Activated CD8-positive, alpha-beta memory T cell treated with anti-CD3 and anti-CD28 coated beads, Interleukin-2, amount 50 U/mL, for 1 hour (primary cell): ENCODE data around the gene KRT1.
"Not testable (repeated sequence)": the region's sequence is repeated elsewhere in the genome, so short reads cannot be mapped to it uniquely, and the experiment has no call there.

Experiments
- DNase-seq: peaks from one replicate; pipeline ENCODE4 v3.0.0-alpha.2; 2020; ENCODE audit errors: extremely low read depth

KRT1 gene

DNA sequence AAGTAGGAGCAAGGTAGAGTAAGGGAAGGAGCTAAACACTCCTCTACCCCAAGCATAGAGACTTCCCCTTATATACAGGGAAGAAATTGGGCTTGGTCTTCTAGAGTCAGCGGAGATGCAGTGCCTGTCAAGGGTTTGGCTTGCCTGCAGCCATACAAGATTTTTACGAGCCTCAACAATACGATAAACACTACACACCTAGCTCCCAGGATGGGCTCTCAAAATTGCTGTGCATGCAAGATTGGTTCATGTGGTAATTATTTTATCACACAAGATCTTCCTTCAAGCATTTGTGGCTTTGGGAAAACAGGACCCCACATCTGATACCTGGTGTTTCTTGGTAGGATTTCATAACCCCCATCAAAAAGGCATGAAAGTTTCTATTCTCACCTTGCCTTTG, at the start of gene KRT1:
TSS of gene KRT1 (minus strand) at position 45 of the 400 bp plus-strand sequence. CDS start 59 bp downstream, outside the sequence.
- no peak for DNase-seq

DNA sequence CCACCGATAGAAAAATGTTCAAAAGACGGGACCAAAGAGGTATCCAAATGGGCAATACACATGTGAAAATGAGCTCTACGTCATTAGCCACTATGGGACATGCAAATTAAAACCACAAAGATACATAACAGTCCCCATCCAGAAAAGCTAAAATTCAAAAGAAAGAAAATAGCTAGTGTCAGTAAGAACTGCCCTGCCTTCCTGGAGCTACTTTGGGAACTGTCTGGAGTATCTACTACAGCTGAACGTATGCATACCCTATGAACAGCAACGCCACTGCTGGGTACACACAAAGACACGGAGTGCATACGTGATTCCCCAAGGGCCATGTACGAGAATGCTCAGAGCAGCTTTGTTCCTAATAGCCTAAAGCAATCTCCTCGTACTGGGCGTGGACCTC, 48.9 kb upstream of the KRT1 start:
- no peak for DNase-seq

DNA sequence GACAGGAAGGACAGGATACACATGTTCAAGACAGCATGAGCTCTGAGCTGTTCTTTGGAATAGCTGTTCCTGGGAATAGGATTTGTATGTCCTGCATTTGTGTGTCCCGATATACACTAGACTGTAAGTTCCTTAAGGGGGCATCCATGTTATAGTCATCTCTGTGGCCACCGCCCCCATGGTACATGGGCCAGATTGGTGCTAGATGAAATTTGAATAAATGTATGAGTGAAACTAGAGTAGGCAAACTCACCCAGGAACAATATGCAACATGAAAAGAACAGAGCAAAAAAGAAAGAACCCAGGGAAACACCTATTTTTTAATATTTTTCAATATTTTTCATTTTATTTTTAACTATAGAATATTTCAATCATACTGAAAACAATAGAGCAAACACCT, 48.2 kb upstream of the KRT1 start:
- no peak for DNase-seq

DNA sequence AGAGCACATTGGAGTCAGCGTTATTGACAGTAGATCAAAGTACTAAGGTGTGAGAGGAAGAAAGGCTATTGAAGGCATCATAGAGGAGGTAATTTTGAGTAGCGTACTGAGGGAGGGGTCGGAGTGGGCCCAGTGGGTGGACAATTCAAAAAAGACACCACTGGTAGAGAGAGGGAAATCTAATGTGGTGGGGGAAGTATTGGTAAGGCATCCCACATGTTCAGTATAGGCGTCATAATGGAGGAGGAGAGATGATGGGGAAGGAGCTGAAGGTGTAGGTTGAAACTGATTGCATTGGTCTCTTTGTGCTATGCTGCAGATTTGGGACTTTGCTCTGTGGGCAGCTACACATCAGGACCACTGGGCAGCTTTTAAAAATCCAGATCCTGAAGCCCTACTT, 46.8 kb upstream of the KRT1 start:
- no peak for DNase-seq

DNA sequence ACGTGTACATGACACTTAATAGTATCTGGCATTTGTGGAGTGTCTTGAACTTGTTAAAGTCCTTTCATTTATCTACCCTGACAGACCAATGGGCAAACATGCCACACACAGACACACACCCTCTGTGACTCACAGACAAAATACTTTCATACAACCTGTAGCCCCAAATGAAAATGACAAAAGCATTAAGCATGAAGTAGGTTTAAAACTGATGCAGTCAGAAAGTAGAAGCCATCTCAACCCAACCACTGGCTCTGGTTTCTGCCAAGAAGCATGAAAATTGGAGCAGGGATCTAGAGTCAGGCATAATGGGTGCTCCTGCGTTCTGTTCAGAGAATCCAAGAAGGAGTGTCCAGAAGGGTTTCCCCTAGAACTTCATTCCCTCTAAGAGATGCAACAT, 46.2 kb upstream of the KRT1 start:
- DNase-seq, result no peak

DNA sequence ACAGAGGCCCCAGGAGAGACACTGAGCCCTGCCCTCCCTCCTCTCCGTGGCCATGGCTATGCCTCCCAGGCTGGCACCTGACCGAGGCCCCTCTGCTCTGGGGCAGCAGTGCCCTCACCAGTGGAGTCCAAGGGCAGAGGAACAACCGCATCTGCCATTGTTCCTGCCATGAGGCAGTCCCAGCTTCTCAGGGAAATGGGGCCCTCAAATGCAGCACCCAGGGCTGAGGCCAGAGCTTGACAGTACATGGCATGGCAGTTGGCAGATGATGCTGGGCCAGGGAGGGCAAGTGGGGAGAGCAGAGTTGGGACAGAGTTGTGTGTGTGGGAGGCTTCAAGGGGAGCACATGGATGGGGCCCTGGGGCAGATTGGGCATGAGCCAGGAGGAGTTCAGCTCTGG, 44.2 kb upstream of the KRT1 start:
- no peak for DNase-seq

DNA sequence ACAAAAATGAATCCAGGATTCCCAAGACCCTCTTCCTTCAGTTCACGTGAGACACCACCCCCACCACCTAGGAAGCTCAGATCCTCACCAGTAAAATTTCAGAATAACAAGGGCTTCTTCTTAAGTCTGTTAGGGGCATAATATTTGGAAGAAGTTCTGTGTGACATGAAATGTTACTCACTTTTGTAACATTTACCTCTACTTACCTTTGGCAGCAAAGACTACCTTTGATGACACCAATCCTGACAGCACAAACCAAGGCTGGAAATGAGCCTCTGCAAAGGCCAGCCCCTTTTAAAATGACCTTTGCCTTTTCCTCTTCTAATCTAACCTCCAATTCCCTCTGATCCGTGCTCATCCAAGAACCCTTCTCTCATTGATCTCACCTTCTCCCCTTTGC, 42.5 kb upstream of the KRT1 start:
- no peak for DNase-seq

DNA sequence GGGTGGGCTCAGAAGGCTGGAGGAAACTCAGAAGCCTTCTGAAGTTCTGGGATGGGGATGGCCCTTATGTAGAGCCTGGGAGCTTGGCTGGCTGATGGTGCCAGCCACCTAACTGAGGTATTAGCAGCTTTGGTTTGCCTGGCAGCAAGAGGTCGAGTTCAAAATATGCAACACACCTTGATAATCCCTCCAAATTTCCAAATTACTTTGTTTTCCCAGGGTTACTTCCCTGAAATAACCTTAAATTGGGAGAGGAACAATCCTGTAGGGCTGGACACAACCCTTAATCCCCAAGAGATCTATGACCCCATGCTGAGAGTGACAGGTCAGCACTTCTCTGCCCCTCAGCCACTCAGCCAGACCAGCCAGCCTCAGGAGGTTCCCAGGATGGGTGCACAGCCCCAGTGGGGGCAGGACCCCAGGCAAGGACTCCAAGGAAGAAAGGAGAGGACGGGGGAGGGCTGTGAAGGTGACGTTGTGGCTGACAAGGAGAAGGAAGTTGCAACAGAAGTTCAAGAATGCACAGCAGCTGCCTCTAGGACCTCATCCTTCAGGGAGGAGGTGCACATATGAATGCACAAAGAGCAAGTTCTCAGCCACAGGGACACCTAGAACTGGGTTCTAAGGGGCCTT, 41.7 kb upstream of the KRT1 start:
- no peak for DNase-seq

DNA sequence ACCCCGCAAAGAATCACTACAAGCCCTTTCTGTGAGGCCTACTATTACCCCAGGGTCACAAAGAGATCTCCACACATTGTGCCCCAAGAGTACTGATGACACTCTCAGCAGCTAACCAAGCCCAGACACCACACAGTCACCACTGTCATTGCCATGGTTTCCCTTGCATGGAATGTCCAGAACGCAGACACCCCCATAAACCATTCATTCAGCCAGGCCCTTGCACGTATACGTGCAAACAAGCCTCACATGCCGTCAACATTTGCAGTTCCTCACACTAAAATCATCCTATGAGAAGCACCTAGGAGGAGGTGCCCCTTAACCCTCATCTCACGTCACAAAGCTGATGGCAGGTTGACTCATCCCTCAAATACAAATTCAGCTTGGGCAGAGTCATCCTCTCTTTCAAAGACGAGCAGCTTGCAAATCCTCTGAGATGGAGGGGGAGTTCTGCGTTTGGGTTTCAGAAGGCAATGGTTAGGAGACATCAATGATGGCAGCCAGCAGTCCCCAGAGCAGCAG, 40.2 kb upstream of the KRT1 start:
- DNase-seq, result no peak

DNA sequence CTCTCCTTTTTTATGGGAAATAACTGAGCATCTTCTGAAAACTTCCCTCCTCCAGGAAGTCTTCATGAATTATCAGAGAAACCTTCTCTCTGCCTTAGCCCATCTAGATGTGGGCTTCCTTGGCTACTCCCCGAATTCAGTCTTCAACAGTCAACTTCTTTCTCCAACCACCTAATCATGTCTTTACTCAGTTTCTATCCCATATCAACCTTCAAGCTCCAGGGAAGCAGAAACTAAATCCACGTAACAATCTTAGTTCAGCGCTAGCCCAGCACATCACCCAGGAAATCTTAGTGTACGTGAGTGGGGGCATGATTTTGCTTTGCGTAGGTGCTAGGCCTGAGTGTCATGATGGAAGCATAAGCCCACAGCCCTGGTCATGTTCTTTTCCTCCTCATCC, 35.9 kb upstream of the KRT1 start:
- no peak for DNase-seq

DNA sequence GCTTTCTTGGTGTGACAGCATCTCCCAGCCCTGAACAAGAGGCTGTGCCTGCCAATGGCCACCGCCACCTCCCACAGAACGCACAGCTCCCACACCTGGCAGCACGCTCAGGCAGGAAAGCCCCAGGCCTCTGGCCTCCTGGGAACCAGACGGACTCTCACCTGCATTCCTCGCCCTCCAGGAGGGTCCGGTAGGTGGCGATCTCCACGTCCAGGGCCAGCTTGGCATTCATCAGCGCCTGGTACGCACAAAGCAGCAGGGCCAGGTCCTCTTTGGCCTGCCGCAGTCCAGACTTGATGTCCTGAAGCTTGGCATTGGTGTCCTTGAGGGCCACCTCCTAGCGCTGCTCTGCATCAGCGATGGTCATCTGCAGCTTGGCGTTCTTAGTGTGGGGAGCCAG, 35.2 kb upstream of the KRT1 start:
- no peak for DNase-seq

DNA sequence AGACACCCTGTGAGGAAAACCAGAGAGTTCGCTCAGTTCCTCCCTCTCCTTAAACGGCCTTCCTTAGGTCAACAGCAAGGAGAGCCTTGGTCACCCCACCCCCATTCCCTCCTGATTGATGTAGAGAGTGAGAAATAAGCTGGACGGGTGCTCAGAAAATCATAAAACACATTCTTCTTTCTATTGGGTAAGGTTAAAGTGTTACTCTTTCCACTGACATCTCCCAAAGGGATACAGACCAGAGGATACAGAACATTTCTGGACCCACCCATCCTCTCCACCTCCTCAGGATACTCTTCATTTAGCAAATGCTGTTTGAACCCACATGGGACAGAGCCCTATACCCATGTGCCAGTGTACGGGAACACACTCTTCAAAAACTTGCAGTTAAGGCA, 34.7 kb upstream of the KRT1 start:
- no peak for DNase-seq

DNA sequence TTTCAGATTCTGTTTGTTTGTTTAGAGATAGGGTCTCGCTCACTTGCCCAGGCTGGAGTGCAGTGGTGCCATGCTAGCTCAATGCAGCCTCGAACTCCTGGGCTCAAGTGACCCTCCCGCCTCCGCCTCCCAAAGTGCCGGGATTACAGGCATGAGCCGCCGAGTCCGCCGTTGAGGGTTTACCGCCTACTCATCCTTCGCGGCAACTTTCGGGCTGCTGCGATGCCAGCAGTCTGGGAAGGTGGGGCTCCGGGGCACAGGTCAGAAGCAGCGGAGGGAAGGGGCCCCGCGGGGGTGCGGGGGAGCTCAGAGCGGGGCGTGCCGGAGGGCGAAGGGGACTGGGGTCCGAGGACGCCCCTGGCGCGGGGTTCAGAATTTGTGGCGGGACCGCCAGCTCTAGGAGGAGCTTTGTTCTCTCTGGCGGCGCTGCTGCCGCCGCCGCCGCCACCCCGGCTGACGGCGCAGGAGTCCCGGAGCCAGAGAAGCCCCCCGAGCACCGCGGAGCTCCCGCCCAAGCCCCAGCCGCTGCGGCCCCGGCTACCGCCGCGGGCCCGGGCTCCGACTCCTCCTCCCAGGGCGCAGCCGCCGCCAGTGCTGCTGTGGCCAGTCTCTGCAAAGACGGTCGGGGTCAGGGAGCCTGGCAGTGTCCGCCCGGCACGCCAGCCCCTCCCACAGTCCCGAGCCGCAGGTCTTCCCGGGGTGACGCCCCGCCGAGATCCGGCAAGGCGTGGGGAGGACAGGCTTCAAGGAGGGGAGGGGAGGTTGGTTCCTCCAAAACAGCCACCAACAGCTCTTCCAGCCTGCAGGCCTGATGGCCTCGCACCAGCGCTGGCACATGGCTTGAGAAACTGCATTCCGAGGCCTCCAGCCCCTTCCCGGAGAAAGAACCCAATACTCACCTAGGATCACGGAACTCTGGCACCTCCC, 34.0 kb upstream of the KRT1 start:
- no peak for DNase-seq

DNA sequence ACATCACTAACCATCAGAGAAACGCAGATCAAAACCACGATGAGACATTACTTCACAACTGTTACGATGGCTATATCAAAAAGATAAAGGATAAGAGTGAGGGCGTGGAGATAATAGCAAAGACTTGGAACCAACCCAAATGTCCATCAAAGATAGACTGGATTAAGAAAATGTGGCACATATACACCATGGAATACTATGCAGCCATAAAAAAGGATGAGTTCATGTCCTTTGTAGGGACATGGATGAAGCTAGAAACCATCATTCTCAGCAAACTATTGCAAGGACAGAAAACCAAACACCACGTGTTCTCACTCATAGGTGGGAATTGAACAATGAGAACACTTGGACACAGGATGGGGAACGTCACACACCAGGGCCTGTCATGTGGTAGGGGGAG, 31.9 kb upstream of the KRT1 start:
- not testable (repeated sequence) for DNase-seq

DNA sequence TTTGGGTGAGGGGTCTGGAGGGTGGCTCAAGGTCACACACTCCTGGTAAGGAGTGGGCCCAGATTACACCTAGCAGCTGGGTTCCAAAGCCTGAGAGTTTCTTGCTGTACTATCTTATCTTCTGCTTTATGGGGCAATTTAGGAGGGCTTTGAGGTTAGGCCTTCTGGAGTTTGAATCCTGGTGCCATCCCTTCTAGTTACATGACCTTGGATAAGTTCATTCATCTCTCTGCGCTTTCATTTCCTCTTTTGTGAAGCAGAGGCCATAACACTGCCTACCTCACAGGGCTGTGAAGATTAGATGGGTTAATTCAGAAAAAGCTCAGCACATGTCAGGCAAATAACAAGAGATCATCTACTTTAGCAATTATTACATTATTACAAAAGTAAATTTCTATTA, 30.5 kb upstream of the KRT1 start:
- DNase-seq, result no peak

DNA sequence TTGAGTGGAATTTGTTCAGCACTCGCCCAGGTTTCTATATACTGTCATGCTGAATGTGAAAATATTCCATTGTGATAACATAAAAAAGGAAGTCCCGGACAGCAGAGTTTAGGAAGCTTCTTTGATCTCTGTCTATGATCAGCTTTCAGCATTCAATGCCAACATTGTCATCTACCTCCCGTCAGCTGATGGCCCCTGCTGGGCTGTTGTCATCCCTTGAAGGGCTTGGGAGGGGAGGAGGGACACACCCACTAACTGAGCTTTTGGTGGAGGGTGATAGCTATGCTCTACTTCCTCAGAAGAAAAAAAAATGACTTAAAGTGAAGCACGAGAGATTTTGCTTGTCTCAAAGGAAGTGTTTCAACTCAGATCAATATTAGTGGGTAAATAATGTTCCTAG, 27.8 kb upstream of the KRT1 start:
- no peak for DNase-seq

DNA sequence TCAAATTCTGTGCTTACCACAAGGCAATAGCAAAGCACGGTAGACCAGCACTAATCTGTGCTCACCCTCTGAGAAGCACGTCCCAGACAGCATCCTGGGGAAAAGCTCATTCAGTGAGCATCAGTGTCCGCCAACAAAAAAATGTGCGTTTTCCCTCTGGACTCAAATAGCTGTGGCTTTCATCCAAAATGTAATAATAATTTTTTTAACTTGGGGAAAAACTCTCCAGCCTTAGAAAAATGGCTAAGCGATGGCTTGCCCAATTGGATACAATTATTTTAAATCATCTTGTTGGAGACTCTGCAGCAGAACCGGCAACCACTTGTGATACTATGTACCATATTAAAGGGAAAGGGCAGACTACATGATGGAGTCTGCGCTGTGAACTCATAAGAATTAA, 24.3 kb upstream of the KRT1 start:
- DNase-seq, result no peak

DNA sequence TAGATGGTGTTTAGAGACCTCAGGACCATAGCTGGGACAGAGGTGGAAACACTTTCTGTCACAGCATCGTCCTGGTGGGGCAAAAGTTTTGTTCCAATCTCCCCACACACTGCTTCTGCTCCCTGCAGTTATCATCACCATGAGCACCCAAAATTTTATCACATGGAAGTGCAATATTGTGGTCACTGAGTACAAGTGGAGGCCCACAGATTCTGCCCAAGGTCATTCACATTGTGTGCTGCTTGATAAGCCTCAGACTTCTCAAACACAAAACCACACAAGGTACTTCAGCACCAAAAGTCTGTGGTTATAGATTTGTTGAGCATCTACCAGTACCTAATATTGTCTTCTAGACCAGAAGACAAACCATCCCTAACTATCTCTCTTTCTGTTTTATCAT, 23.7 kb upstream of the KRT1 start:
- no peak for DNase-seq

DNA sequence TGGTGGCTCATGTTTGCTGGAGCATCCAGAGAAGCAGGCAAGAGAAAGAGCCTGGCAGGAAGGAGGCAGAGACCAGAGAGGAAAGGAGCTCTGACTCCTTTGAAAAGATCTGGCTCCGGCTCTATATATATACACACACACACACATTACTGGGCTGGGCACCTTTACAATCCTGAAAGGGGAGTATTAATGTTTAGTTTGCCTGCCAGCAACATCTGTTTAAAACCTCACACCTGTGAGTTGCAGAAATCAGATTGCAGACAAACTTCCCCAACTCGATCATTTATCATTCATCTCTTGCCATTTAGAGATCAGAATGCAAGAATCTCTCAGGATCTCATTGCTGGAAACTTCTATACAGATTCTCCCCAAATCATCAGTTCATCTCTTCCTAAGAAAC, 23.2 kb upstream of the KRT1 start, which contains the start of gene KRT77:
TSS of gene KRT77 (minus strand) at position 101 of the 400 bp plus-strand sequence. CDS start at position 11, 90 bp downstream.
- DNase-seq, result no peak

DNA sequence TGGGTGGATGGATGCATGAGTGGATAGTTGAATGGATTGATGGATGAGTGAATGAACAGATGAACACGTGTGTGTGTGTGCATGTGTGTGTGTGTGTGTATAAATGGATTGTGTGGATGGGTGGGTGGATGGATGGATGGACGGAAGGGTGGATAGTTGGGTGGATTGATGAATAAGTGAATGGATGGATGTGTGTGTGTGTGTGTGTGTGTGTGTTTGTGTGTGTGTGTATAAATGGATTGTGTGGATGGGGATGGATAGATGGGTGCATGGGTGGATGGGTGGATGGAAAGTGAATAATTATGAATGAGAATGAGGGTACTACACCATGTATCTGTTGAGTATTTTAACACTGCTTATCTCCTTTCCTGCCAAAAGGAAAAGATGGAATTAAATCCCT, 22.1 kb upstream of the KRT1 start:
- no peak for DNase-seq

DNA sequence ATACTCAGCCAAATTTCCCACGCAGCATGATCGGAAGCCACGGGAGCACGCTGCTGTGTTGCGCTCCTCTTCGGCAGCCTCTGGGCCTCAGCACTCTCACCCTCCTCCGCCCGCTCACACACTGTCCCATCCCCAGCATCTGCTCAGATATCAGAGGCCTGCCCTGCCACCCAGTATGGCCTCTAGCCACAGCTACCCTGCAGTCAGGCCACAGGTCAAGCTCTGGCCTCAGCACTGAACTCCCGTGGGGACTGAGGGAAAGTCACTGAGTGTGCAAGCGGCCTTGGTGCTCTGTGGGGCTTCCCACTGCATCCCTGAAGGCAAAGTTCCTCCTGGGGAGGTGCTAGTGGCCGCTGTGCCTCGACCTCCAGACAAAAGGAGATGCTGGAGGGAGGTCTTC, 21.1 kb upstream of the KRT1 start:
- DNase-seq, result no peak

DNA sequence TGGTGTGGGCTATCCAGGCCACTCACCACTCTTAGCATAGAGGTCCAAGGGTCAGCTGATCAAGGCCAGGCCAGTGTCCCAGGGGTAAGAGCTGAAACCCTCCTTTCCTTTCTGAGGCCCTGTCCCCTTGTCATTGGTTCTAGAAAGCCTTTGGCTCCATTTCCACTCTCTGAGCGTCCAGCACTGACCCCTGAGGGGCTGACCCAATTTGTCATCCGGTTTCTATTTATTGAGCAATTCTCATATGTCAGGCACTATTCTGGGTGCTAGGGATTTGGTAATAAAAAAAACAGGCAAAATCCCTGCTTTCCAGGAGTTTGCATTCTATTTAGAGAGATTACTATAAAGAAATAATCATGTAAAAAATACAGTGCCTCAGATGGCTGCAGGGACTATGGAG, 19.8 kb upstream of the KRT1 start:
- DNase-seq, result no peak

DNA sequence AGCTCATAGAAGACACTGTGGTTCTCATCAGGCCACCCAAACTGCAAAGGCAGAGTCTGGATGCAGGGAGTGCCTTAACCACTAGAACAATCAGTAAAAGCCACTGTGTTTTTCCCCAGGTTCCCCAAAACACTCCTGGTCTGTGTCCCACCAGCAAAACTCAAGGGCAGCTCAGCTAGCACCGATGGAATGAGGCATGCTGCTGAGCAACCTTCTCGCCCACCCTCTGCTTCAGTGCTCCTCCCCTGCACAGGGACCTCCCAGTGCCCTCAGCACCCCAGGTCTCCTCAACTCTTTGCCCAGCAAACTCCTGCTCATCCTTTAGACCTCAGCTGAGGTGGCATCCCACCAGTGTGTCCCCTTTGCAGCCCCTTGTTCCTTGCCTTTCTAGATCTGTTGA, 19.2 kb upstream of the KRT1 start:
- no peak for DNase-seq
